GM21786 (cell line): ENCODE measurements around the gene RBMS1.

Experiments used
- ATAC-seq: cut with Tn5 transposase; IDR thresholded peaks from one replicate; pipeline ENCODE4 v1.9.1; 2021; ENCODE audit not compliant: unreplicated experiment

RBMS1 gene

DNA sequence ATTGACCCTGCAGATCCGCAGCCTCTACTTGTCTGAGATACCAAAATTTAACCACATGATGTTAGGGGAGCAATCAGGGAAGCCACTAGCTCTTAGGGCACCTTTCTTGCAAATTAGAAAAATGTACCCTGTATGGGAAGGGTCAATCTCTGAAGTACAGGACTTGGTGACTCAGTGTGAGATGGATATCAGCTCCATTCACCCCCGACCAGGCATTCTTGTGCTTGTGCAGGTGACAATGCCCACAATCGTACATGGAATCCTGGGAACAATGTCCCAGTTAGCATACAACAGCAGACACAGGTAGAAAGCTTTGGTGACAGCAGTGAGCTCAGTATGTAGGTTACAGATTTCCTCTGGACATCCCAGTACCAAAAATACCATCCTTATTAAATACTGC lies 155.9 kb downstream of the RBMS1 start:
- ATAC-seq: no peak

DNA sequence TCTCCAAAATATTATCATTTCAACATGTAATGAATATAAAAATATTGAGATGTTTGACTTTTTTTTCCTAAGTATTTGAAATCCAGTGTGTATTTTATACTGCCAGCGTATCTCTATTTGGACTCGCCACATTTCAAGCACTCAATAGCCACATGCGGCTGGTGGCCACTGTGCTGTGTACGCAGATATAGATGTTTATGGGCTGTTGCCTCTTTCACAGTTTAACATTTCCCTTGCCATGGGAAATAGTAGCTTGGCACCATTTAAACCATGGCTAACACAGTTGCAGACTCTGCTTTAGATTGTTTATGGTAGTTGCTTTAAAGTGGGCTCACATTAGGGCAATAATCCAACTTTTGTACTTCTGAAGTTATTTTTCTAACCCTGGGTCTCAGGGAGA lies 157.0 kb downstream of the RBMS1 start:
- no peak for ATAC-seq

DNA sequence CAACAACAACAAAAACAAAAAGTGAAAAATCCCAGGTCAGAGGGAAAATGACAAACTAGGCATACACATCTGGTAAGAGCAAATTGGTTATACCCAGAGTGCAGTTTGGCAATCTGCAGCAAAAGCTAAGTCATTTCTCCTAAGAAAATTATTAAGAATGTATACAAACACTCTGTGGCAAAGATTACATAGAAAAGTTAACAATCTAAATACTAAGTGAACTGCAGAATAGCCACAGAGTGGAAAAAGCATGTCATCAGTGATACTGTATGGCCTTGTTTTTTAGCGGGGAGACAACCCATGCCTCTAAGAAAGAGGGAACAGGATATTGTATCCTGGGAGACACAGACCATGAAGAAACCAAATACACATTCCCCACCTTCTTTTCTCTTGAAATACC lies 157.5 kb downstream of the RBMS1 start:
- ATAC-seq: no peak

DNA sequence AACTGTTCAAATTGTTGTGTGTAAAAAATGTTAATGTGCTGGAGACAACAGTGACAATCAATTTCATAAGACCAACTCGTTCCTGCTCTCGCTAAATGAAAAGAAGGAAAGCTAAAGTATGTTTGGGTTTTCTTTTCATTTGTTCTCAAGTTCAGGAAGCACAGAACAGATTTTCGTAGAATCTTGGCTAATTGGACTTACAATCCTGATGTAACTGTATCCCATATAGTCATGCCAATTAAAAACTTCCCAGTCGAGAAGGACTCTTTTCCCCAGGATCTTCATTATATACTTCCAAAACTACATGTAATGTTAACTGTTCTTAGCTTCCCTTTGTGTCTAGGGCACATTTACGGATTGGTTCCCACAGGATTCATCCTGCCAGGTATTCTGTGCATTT lies 158.2 kb downstream of the RBMS1 start:
- no peak for ATAC-seq

DNA sequence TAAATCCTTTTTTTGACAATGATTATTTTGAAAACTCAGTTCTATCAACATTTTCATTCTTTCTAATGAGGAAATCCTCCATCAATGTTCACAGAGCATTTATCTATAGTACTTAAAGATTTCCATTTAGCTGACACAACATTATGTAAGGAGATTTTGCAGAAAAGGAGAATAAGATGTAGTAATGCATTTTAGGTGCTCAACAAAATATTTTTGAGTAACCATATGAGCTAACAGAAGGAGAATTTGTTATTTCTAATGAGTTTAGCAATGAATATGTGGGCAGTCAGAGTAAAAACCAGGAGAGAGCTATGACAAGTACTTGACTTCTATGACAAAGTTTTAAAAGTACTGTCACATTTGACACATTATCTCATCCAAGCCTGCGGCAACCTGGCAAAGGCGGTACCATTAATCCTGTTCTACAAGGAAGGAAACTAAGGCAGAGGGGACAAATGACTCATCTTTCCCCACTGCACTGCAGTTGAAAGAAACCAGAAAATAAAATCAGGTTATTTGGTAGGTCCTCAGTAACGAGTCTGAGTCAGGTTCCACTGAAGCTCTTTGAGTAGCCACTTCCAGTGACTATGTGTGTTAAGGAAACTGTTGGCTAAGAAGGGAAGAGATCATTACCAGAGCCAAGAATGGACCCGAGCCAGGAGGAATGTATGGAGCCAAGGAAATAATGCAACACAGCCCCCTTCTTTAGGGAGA lies 159.4 kb downstream of the RBMS1 start:
- ATAC-seq: no peak

DNA sequence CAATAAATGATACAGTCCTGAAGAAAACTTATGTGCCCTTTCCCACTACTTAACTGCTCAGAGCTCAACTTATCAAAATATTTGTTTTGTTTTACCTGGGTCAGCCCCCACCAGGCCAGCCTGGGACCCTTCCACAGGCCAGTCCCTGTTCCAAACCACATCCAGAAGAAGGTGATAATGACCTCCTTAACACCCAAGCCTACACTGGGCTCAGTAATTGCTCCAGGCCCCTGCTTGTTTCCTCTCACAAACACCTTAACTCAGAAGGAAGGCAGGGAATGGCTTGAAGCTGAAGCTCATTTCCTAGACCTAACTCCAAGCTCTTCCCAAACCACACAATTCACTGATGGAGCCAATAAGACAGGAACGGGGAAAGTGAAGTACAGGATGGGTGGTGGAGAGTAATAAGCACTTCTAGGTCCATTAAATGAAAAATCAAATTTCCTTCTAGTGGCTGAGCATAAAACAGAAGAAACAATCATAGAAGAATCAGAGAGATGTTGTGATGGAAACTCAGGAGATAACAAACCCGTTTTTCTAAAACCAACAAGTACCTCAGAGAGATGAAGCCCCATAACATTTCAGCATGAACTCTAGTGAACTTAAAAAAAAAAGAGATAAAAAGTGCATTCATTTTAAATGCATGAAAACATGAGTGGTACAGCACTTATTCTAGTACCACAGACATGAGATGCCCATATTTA lies 160.1 kb downstream of the RBMS1 start:
- no peak for ATAC-seq

DNA sequence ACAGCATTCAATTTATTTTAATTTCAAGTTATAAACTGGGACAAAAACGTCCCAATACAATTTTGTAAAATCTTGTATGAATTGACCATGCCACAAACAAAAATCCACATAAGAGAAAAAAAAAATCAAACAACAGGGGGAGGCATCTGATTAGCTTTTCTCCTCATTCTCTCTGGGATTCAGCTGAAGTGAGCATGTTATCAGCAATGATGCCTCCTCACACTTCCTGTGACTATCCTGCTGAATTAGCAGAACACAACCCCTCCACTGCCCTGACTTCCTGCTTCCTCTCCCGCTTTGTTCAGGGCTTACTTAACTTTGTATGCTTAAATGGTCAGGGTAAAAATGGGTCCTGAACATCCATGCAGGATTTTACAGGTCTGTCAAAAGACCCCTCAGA lies 161.3 kb downstream of the RBMS1 start:
- no peak for ATAC-seq

DNA sequence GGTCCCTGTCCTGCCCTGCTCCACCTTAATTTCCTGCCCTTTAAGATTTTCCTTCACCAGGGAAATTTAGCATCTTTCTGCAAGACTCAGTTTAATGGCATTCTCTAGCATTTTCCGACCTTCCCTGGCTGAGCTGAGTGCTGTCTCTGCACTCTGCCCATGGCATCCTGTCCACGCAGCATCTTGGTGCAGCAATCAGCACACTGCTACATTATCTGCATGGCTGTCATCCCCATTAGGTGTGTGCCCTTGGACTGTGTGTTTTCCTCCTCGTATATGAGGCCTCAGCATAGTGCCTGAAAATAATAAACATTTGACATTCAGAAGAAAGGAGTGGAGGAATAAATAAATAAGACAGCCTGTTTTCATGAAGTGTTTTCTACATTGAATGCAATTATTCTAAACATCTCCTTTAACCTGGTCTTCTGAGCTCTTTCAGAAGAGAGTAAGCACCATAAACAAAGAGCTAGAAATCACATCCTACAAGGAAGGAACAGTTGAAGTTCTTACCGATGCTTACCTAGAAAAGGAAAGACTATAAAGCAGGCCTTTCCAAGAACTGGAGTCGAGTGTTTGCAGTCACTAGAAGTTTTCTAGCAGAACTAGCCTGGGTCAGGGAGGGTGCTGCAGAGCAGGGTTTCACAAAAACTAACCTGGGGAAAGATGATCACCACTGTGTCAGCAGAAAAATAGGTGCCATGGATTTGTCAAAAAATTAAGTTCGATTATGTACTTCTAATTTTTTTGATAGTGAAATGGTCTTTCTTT lies 162.2 kb downstream of the RBMS1 start:
- no peak for ATAC-seq

DNA sequence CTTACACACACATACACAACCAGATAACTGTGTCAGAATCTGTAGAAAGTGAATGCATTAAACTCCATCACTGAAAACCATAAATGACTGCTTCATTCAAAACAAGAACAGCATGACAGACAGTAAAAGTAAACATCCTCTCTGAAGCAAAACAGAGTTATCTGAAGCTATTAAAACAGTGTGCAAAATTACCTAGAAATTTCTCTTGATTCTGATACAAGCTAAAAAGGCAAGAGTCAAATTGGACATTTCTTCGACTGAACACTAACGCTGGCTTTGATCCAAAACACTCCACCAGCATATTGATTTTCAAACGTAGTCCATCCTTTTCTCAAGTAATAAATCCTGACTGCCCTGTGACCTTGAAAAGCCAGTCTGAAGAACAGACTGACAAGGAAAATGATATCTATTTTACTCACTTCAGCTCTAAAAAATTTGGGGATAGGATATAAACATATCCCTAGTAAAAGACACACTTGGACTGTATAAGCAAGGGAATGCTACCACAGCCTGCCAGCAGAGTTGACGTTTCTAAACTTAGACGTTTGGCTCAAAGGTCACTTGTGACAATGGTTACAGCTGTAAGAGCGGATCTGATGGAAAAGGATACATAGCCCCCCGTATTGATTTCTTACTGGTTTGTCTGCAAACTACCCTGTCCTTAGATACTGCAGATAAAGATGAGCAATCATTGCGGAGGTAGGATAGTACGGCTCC lies 164.6 kb downstream of the RBMS1 start:
- no peak for ATAC-seq

DNA sequence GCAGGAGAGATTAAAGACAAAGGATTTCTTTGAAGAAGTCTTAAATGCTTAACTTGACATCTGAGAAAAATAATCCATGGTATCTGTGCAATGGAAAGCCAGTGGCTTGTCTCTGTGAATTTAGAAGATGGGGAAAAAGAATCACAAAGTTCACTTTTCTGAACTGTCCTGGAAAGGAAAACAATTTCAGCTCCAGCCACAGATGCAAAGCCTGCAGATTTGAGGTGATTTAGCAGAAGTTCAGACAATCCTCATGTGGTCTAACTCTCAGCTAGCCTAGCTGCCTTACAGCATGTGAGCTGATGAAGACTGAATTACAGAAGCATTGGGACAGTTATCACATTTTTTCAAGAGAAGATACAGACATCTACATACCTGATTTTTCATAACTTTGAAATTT lies 166.8 kb downstream of the RBMS1 start:
- ATAC-seq: no peak

DNA sequence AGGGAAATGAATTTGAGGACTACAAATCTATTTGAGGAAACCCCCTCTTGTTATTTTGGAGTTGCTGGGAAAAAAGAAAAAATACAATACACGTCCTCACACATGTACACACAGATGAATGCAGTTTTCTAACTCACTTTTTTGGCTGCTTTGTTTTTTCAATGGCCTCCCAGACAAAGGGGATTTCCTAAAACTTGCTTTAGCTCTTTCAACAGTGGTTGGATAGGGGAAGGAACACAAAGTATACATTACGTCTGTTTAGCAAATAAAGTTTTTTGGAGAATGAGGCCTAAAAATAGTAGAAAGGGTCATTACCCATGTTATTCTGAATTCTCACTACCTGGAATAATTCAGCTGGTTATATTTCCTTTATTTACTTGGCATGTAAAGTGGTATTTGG lies 168.2 kb downstream of the RBMS1 start:
- ATAC-seq: no peak

DNA sequence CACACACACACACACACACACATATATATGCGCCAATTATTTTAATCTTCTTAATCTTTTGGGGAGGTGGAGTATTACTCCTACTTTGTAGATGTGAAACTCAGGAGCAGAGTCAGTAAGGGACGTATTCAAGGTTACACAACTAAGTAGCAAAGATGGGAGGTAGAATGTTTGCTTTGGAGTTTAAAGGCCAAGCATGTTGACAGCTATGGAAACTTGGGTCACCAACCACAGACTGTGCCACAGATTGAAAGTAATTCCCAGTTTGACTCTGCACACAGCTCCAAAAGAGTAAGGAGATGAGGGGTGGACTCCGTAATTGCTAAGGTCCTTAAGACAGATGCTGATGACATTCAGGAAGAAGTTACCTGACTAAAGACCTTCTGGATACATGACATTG lies 168.7 kb downstream of the RBMS1 start:
- no peak for ATAC-seq

DNA sequence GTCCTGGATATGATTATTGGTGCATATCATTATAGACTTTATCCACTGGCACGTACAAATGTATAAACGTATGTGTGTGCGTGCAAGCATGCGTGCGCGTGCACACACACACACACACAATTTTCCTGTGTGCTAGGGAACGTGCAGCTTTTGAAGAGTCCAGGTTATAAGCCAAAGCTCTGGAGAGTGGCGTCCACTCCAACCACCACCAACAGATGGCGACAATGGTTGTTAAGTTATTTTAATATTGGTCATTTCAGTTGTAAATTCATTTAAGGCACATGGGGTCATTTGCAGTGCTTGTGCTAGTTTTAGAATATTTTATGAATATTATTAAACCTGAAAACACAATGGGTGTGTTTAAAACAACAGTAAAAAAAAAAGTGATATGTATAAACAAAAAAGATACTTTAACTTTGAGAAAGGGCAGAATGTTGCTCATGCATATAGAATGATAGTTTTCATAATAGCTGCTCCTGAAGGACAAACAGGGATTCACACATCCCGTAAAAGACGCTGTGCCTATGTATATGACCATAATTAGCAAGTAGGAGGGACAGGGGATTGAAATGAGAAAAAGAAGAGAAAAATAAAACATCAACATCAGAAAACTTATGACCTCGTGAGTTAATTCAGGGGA lies 169.3 kb downstream of the RBMS1 start:
- ATAC-seq: peak; percentile 49

DNA sequence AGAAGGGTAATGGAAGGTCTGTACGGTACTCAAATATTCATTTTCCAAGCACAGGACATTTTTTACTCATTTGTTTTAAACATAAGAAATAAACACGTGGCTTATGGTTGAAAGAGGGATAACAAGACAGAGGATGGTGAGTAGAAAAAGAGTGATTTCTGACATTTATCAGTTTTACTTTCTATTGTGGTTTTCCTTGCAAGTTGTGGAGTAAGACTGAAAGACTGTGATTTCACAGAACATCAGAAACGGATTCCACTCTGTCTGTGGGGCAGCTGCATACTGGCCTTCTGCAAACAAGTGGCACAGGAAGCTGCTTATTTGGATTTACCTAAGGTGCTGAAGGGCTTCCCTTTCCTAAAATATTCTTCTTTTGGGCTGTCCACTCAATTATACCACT lies 171.3 kb downstream of the RBMS1 start:
- no peak for ATAC-seq

DNA sequence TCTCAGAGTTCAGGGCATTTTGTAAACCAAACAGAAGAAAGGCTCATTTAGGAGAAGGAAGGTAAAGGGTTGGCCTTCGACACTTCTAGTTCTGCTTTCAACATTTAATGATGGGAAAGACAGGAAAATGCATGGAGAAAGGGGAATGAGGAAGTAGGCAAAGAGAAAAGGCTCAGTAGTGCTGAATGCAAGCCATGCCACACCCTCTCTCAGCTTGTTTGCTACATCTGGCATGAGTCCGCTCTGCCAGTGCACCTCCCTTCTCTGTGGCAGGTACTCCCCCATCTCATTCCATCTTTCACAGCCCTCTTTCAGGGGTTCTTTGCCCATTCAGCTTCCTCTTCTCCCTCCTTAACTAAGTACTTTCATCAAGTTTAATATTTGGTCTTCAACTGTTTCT lies 172.6 kb downstream of the RBMS1 start:
- no peak for ATAC-seq

DNA sequence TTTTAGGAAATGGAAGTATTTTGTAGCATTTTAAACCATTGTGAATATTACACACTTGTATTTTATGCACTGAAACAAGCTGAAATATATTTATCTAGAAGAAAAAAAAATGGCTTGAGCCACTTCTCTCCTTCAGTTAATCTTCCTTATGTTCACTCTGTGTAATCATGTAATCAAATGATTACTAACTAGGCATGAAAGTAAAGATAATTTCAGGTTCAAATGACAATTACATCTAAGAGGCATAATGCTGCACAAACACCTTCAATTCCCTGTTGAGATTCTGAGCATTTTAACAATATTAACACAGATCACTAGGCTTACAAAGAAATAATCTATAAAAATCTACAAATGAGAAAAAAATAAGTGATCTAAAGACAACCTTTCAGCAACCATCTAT lies 173.9 kb downstream of the RBMS1 start:
- no peak for ATAC-seq

DNA sequence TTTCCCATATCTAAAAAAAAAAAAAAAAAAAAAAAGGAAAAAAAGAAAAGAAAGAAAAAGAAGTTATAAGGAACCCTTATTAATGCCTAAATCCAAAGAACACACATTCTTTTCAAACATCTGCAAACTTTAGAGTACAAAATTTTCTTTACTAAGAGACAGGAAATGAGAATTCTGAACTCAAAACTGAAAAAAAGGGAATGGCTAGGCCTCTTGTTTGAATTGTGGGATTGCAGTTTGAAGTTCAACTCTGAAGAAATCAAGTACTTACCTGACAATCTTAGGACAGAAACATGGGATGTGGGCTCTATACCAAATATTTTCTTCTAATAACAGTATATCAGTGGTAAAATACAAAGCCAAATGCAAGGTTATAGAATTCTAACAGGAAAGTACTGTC lies 175.4 kb downstream of the RBMS1 start:
- no peak for ATAC-seq

DNA sequence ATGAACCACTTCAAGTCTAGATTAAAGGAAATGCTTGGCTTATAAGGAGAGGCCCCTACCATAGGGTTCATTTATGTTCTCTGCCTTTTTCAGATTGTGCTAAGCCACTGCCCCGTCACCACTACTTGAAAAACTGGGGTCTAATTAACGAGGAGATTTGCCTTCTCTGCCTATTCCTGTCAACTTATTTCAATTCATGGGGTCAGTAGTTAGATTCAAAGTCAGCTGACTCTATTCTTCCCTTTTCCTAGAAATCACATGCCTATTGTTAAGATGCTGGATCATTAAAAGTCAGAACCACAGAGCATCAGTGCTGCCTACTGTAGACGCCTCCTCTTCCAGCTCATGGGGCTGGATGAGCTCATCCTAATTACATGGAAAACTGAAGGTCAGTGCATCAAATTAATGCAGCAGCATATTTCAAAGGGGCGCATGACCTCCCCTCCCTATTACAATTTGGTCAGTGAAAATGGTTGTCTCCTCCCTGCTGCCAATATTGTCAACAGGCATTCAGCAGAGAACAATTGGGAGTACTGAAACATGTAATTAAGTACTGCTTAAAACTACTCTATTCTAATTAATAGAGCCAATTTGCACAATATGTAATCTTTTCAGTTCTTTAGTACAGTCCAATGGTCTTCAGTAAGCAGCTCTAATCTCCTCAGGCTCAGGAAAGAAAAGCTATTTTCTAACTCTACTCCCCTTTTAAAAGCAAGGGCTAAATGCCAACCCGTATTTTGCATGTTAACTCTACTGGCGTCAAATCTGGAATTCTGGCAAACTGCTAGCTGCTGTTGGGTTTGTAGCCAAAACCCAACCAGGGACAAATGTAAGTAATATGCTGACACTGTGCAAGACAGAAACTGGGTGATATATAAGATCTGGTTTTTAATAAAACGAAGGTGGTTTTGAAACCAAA lies 176.2 kb downstream of the RBMS1 start:
- no peak for ATAC-seq

DNA sequence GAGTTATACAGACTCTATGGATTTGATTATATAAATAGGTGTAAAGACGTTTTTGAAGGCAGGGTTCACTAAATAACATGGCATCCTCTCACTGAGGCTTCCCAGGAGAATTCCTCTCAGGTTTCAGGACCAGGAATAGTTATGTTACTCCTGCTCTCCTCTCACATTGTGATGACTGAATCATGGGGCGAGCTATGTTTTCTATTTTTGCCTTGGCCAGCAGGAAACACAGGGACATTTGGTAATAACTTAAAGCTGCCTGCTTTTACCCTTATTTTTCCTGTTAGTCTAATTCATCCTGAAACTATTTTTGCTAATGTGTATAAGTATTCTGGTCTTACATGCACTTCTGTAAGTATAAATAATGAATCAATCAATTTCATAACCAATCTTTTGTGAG lies 178.3 kb downstream of the RBMS1 start:
- ATAC-seq: no peak
